Fibroblast of skin of scalp (primary cell): ENCODE results near the gene MEST.
"Not testable (repeated sequence)": the region's sequence is repeated elsewhere in the genome, so short reads cannot be mapped to it uniquely, and the experiment has no call there.

Experiments
- DNase-seq: peaks from one replicate; pipeline ENCODE4 v3.0.0-alpha.2; 2013

The MEST gene

DNA sequence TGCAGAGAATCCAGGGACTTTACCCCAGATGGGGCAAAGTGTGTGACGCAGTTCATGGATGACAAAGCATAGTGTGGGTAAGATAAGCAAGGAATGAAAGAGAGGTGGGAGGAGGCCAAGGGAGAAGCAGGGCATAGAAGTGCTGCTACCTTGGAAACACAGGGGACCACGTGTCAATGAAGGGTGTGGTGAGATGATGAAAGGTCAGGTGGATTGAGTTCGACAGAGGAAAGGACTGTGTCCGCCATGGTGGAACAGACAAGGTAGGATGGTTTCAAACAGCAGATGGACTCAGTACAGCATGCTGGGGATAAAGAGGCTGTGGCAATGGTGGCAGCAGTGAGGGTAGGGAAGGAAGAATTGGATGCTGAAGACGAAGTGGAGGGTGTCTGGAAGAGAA lies 32.7 kb downstream of the MEST start:
- no peak for DNase-seq

DNA sequence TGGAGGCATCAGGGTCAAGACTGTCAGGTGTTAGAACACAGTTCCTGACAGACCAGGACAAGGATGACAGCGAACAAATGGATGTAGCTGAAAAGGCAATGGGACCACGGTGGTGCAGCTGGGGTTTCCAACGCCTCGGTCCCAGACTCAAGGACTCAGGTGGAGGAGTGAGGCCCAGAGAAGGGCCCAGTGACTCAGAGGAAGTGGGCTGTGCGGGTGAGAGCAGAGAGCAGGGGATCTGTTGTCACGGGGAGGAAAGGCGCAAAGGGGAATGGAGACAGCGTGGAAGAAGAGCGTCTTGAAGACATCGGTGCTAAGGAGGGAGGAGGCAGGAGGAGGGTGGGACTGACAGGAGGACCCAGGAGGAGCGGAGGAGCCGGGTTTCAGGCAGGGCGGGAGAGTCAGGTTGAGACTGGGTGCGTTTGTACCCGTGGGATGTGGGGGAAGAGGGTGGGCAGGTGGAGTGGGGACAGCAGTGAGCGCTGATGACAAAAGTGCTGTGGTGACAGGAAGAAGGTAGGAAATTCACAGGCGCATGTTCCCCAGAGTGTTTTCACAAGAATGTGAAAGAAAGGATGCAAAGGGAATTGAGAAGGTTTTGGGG lies 36.0 kb downstream of the MEST start:
- DNase-seq, result not testable (repeated sequence)

GRCh38 chr7:130529417-130529816 lies 37.5 kb downstream of the MEST start:
- DNase-seq, result no peak

DNA sequence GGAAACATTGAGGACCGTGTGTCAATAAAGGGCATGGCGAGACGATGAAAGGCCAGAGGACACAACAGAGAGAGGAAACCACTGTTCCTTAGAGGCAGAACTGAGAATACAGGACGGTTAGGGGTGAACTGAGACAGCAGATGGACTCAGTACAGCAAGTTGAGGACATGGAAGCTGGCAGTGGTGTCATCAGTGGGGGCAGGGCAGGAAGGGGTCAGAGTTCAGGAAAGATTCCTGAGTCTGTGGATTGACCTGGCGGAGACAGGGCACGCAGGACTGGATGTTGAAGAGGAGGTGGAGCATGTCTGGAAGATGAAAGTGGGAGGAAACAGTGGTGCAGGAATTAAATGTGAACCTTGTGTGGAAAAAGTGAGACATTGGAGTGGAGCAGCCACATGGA lies 46.0 kb downstream of the MEST start:
- not testable (repeated sequence) for DNase-seq

DNA sequence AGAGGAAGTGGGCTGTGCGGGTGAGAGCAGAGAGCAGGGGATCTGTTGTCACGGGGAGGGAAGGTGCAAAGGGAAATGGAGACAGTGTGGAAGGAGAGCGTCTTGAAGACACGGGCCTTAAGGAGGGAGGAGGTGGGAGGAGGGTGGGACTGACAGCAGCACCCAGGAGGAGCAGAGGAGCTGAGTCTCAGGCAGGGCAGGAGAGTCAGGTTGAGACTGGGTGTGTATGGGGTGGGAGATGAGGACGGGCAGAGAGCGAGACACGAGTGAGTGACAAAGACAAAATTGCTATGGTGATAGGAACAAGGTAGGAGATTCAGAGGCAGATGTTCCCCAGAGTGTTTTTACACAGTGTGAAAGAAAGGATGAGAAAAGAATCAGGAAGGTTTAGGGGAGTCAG lies 49.4 kb downstream of the MEST start:
- not testable (repeated sequence) for DNase-seq

- DNase-seq, result not testable (repeated sequence)
Observed at GRCh38 chr7:130542297-130542696, 50.4 kb downstream of the MEST start.

DNA sequence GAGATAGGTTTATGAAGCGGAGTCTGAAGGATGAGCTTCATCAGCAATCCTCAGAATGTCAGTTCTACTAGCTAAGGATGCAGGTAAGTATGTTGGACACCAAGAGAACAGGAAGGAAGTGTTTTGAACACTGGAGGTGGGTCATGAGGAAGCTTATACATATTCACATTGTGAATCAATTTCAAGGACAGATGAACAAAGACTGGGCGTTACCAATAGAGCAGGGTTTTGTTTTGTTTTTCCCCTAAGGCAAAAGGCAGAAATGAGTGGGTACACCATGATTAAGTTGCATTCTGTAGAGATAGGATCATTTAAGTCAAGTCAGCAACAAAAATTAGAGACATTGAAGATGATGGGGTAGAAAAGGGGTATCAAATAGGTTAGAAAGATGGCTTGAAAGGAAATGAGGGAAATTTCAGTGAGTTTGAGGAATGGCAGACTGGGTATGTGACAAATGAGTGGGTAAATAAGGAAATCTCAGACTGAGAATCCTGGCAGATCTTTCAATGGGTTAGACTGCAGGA lies 51.7 kb downstream of the MEST start:
- DNase-seq, result no peak

DNA sequence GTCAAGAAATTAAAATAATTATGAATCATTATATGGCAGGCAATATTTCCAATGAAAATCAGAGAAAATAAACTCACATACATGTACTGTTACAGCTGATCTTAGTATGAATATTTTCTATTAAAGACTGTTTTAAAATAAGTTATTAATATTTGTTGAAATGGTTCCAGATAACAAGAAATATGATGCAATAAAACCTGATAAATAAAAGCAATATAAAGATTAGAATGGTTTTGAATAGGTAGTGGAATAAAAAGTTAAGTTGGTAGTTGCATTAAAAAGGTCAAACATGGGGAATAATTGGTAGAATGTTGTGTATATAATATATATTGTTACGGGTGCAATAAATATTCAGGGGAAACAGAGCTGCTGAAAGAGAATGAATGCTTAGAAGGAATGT lies 52.5 kb downstream of the MEST start:
- no peak for DNase-seq

DNA sequence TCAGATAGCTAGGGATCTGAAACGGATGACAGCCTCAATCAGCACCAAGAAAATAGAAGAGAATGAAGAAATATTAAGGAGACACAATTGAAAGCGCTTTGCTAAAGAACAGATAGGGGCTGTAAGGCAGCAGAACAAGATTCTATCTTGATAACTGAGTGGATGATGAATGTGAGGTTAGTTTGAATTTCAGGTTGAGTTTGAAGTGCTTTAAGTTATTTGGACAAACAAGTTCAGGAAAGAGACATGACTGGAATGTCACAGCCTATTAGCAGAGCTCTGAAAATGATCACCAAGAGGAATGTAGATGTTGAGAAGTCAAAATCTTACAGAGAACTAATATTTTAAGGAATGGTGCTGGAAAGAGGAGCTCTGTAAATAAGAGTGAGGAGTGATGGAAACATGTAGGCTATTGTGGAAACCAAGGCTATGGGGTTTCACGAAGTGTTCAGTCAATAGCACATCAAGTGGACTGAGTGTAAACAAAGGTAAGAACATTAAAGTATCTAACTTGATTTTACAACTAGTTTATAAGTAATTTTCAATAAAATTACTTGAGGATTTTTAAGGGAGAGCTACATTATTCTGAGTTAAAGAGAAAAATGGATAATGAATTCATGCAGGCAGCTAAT lies 61.6 kb downstream of the MEST start:
- DNase-seq, result no peak

DNA sequence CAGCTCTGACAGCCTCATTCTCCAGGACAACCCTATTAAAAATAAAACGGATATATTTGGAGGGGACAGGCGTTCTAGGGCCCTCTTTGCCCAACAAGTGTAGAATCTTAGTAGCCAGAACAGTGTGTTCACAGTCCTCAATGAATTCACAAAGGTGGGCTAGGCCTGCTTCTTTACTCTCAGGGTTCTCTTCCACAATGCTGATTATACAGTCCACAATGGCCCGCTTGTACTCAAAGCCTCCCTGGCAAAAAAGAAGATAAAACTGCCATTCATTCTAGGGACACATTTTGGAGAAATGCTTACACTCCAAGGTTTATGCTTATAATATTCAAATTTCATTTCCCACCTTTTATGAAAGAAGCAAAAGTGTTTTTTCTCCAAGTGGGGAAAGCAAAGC lies 62.6 kb downstream of the MEST start:
- DNase-seq, result no peak
